Measurements from ENCODE around the gene DNAJA4.

The DNAJA4 gene

DNA sequence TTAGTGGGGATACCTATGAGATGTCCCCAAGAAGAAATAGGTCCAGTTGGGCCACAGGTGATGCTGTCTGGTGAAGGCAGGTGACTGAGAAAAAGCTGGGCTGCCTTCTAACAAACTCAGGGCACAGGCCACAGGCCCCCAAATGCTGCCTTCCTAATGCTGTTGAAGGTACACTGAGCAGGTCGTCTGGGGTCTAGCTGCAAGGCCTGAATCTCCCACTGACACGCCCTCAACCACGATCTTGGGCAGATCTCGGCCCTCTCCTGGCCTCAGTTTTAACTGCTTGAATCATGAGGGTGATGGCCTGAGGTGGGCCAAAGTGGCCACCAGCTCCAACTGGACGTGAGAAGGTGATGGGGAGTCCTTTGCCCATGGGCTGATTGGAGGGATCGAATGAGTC, 27.9 kb upstream of the DNAJA4 start:
- TF ChIP-seq ZNF565 (CRISPR knock-in tag; conservative IDR thresholded peaks at IDR 0.05; ENCODE audit: low read depth) (no peak), ARNTL (CRISPR knock-in tag; IDR thresholded peaks at IDR 0.05; ENCODE audit: borderline replicate concordance, low read depth) (no peak)
- no peak for ATAC-seq

DNA sequence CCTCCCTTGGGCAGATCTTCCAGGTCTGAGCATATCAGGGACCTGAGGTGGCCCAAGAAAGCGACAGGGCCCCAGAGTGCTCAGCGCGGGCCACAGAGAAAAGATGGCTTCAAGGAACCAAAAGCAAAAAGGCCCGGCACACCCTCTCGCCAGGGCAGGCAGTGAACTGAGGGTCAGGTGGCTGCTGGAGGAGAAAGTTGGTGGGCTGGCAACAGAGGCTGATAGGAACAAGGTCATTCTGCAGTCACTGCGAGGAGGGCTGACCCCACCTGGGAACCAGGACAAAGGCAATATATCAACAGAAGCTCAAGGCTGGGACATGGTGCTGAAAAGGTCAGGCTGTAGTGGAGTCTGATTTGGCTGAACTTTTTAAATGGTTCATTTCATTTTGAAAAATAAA, 27.2 kb upstream of the DNAJA4 start:
- ATAC-seq, result no peak
- TF ChIP-seq ZNF565 (CRISPR knock-in tag; conservative IDR thresholded peaks at IDR 0.05; ENCODE audit: low read depth), result no peak
- no peak for TF ChIP-seq PPARA (CRISPR knock-in tag; IDR thresholded peaks at IDR 0.05; ENCODE audit: borderline replicate concordance)
- no peak for TF ChIP-seq ZFP30 (CRISPR knock-in tag; IDR thresholded peaks at IDR 0.05)
- no peak for TF ChIP-seq ARNTL (CRISPR knock-in tag; IDR thresholded peaks at IDR 0.05; ENCODE audit: borderline replicate concordance, low read depth)
- TF ChIP-seq ZNF8 (CRISPR knock-in tag; IDR thresholded peaks at IDR 0.05), result no peak
- TF ChIP-seq, protein P1, sequence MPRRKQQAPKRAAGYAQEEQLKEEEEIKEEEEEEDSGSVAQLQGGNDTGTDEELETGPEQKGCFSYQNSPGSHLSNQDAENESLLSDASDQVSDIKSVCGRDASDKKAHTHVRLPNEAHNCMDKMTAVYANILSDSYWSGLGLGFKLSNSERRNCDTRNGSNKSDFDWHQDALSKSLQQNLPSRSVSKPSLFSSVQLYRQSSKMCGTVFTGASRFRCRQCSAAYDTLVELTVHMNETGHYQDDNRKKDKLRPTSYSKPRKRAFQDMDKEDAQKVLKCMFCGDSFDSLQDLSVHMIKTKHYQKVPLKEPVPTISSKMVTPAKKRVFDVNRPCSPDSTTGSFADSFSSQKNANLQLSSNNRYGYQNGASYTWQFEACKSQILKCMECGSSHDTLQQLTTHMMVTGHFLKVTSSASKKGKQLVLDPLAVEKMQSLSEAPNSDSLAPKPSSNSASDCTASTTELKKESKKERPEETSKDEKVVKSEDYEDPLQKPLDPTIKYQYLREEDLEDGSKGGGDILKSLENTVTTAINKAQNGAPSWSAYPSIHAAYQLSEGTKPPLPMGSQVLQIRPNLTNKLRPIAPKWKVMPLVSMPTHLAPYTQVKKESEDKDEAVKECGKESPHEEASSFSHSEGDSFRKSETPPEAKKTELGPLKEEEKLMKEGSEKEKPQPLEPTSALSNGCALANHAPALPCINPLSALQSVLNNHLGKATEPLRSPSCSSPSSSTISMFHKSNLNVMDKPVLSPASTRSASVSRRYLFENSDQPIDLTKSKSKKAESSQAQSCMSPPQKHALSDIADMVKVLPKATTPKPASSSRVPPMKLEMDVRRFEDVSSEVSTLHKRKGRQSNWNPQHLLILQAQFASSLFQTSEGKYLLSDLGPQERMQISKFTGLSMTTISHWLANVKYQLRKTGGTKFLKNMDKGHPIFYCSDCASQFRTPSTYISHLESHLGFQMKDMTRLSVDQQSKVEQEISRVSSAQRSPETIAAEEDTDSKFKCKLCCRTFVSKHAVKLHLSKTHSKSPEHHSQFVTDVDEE (CRISPR knock-in tag; IDR thresholded peaks at IDR 0.05), result no peak
- TF ChIP-seq GLIS3 (CRISPR knock-in tag; IDR thresholded peaks at IDR 0.05), result no peak
- TF ChIP-seq TOX (CRISPR knock-in tag; IDR thresholded peaks at IDR 0.05; ENCODE audit: borderline replicate concordance), result no peak
- no peak for TF ChIP-seq BACH2 (CRISPR knock-in tag; IDR thresholded peaks at IDR 0.05; ENCODE audit: borderline replicate concordance)
- no peak for TF ChIP-seq OSR1 (CRISPR knock-in tag; IDR thresholded peaks at IDR 0.05)
- TF ChIP-seq, protein P2, sequence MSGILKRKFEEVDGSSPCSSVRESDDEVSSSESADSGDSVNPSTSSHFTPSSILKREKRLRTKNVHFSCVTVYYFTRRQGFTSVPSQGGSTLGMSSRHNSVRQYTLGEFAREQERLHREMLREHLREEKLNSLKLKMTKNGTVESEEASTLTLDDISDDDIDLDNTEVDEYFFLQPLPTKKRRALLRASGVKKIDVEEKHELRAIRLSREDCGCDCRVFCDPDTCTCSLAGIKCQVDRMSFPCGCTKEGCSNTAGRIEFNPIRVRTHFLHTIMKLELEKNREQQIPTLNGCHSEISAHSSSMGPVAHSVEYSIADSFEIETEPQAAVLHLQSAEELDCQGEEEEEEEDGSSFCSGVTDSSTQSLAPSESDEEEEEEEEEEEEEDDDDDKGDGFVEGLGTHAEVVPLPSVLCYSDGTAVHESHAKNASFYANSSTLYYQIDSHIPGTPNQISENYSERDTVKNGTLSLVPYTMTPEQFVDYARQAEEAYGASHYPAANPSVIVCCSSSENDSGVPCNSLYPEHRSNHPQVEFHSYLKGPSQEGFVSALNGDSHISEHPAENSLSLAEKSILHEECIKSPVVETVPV (CRISPR knock-in tag; IDR thresholded peaks at IDR 0.05), result no peak
- TF ChIP-seq ESRRG (CRISPR knock-in tag; IDR thresholded peaks at IDR 0.05), result no peak
- TF ChIP-seq, protein P3, sequence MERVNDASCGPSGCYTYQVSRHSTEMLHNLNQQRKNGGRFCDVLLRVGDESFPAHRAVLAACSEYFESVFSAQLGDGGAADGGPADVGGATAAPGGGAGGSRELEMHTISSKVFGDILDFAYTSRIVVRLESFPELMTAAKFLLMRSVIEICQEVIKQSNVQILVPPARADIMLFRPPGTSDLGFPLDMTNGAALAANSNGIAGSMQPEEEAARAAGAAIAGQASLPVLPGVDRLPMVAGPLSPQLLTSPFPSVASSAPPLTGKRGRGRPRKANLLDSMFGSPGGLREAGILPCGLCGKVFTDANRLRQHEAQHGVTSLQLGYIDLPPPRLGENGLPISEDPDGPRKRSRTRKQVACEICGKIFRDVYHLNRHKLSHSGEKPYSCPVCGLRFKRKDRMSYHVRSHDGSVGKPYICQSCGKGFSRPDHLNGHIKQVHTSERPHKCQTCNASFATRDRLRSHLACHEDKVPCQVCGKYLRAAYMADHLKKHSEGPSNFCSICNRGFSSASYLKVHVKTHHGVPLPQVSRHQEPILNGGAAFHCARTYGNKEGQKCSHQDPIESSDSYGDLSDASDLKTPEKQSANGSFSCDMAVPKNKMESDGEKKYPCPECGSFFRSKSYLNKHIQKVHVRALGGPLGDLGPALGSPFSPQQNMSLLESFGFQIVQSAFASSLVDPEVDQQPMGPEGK (CRISPR knock-in tag; IDR thresholded peaks at IDR 0.05; ENCODE audit: borderline replicate concordance), result no peak
- no peak for TF ChIP-seq RARB (CRISPR knock-in tag; IDR thresholded peaks at IDR 0.05)
- no peak for TF ChIP-seq ZC3H10 (CRISPR knock-in tag; IDR thresholded peaks at IDR 0.05)
- TF ChIP-seq ZNF70 (CRISPR knock-in tag; IDR thresholded peaks at IDR 0.05), result no peak
- no peak for TF ChIP-seq TCF4 (CRISPR knock-in tag; IDR thresholded peaks at IDR 0.05; ENCODE audit: borderline replicate concordance)
- no peak for TF ChIP-seq CSDC2 (CRISPR knock-in tag; IDR thresholded peaks at IDR 0.05)
- no peak for TF ChIP-seq ZFP3 (CRISPR knock-in tag; IDR thresholded peaks at IDR 0.05)

DNA sequence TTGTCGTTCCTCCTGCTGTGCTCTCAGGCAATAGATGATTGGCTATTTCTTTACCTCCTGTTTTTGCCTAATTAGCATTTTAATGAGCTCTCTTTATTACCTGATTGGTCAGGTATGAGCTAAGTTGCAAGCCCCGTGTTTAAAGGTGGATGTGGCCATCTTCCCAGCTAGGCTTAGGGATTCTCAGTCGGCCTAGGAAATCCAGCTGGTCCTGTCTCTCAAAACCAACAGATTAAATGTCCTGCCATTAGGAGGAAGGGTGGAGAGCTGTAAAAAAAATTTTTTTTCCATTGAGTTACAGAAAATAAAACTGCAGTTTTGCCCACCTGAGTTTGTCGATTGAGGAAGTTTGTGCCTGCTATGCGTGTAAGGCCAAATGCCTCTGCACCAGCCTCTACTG, 24.6 kb upstream of the DNAJA4 start:
- no peak for ATAC-seq

More for the DNA sequence above, 24.6 kb upstream of the DNAJA4 start:
- TF ChIP-seq CSDC2 (CRISPR knock-in tag; IDR thresholded peaks at IDR 0.05) (no peak), GLIS3 (CRISPR knock-in tag; IDR thresholded peaks at IDR 0.05) (no peak), ZNF70 (CRISPR knock-in tag; IDR thresholded peaks at IDR 0.05) (no peak), ISL1 (CRISPR knock-in tag; IDR thresholded peaks at IDR 0.05) (no peak), ESRRG (CRISPR knock-in tag; IDR thresholded peaks at IDR 0.05) (no peak), SNAI2 (CRISPR knock-in tag; IDR thresholded peaks at IDR 0.05) (no peak), BACH2 (CRISPR knock-in tag; IDR thresholded peaks at IDR 0.05; ENCODE audit: borderline replicate concordance) (no peak), RARB (CRISPR knock-in tag; IDR thresholded peaks at IDR 0.05) (no peak), PPARA (CRISPR knock-in tag; IDR thresholded peaks at IDR 0.05; ENCODE audit: borderline replicate concordance) (no peak)
- TF ChIP-seq, protein P1 (CRISPR knock-in tag; IDR thresholded peaks at IDR 0.05), result no peak
